A549 (cell line): Measurements from ENCODE around the gene SPTBN4. TPM values are rescaled to one million over a fixed set of nuclear protein-coding genes. Genes with fewer than 3 reads are reported as not detected.
"Not testable (repeated sequence)": the region's sequence is repeated elsewhere in the genome, so short reads cannot be mapped to it uniquely, and the experiment has no call there.

ENCODE experiments used
- ATAC-seq, 2 experiments: fragments of 200-7000 bp in 1 of 2; fragments of >200 bp in 1 of 2; cut with Nextera tagmentation in 1 of 2; cut with Tn5 transposase in 1 of 2; 3 replicates each; pipeline versions ENCODE4 v1.8.0 to v1.9.1; 2018 to 2020; ENCODE audit warnings: mild to moderate bottlenecking in 1 of 2, moderate library complexity in 1 of 2
- CTCF ChIA-PET: fragments of 300-600 bp; sonication (Branson Sonifier 250); formaldehyde crosslinking; extraction: SDS; loops from one replicate; lab custom pipeline; 2021; ENCODE audit warnings: antibody characterized with exemption, inconsistent platforms; lab: Yijun Ruan, JAX
- POLR2A ChIA-PET: fragments of 350-600 bp; formaldehyde crosslinking; extraction: SDS; loops from one replicate; lab custom pipeline; 2021; ENCODE audit warnings: antibody characterized with exemption, inconsistent platforms; lab: Yijun Ruan, JAX
- DNase-seq, 2 experiments: peaks; one replicate each; pipeline versions ENCODE4 v3.0.0 to v3.0.0-alpha.2; 2011 to 2016; ENCODE audit warnings: low read depth in 1 of 2, low spot score in 1 of 2
- FAIRE-seq: peaks from 2 replicates; lab custom pipeline; 2011; peaks lifted over from hg19 to GRCh38; lab: Jason Lieb, UNC
- H3K27ac ChIP-seq, 2 experiments: fragments of >200 bp; sonication (Bioruptor Twin); formaldehyde crosslinking; 3 replicates each; pipeline ENCODE4 v1.5.1; 2016 to 2017
- H3K4me1 ChIP-seq: fragments of >200 bp; sonication (Bioruptor Twin); formaldehyde crosslinking; 3 replicates; pipeline ENCODE4 v1.6.1; 2016
- H3K4me2 ChIP-seq: fragments of >200 bp; sonication (Bioruptor Twin); formaldehyde crosslinking; 3 replicates; pipeline ENCODE4 v1.6.1; 2016
- H3K4me3 ChIP-seq: fragments of >200 bp; sonication (Bioruptor Twin); formaldehyde crosslinking; 3 replicates; pipeline ENCODE4 v1.5.1; 2016
- H3K9me3 ChIP-seq: fragments of >200 bp; sonication (Bioruptor Twin); formaldehyde crosslinking; 3 replicates; pipeline ENCODE4 v1.6.1; 2016
- BHLHE40 ChIP-seq: IDR thresholded peaks from 2 replicates; pipeline ENCODE4 v1.6.1; 2012; ENCODE audit warnings: low read depth, low read length, inconsistent platforms
- E2F6 ChIP-seq: IDR thresholded peaks from 2 replicates; pipeline ENCODE4 v1.6.1; 2012; ENCODE audit warnings: low read depth, borderline replicate concordance
- FOXS1 ChIP-seq: fragments of 250-450 bp; sonication (Bioruptor Pico); IDR thresholded peaks from 2 replicates; pipeline ENCODE4 v1.5.0; 2020; ENCODE audit warnings: mild to moderate bottlenecking, moderate library complexity
- MYC ChIP-seq: IDR thresholded peaks from 2 replicates; pipeline ENCODE4 v1.6.1; 2012; ENCODE audit warnings: mild to moderate bottlenecking, inconsistent platforms, low read length, improper control_type of control experiment, borderline replicate concordance
- PHF8 ChIP-seq: fragments of 200-600 bp; sonication (generic); IDR thresholded peaks from 2 replicates; pipeline ENCODE4 v1.6.1; 2016; ENCODE audit warnings: low read depth, mild to moderate bottlenecking, antibody characterized with exemption, moderate library complexity, borderline replicate concordance
- TFCP2L1 ChIP-seq: fragments of 250-450 bp; sonication (Bioruptor Pico); IDR thresholded peaks from 2 replicates; pipeline ENCODE4 v1.5.0; 2021; ENCODE audit warnings: mild to moderate bottlenecking
- ZFP36 ChIP-seq: fragments of 450-650 bp; IDR thresholded peaks from 2 replicates; pipeline ENCODE4 v1.6.1; 2014; ENCODE audit warnings: borderline replicate concordance; ENCODE audit not compliant: partially characterized antibody
- WGBS: methylation state at CpG from one replicate; pipeline ENCODE4 v1.1.6; 2017; ENCODE audit errors: missing lambda C conversion rate; 5-methylcytosine and 5-hydroxymethylcytosine counted together
- polyA plus RNA-seq, 4 experiments: library from polyadenylated mRNA; depleted of rRNA in 3 of 4; stranded (reverse); fragments of >200 nt; fragmentation: RNase III in 1 of 4; extraction: RNeasy Plus Mini Kit Qiagen cat#74134 plus additional on column Dnase treatment in 1 of 4; gene quantifications; 2 replicates in 3 of 4; 3 replicates in 1 of 4; pipeline ENCODE4 v1.2.3, GENCODE V29; 2011 to 2017
- small RNA-seq, 6 experiments: library from RNA; depleted of rRNA; stranded (forward); fragments of <200 nt; gene quantifications; one replicate each; pipeline ENCODE3, GENCODE V24; 2012
- TF ChIP-seq, protein P1 (sequence below): fragments of 200-600 bp; sonication (generic); IDR thresholded peaks from 2 replicates; pipeline ENCODE4 v1.6.1; 2016; ENCODE audit warnings: antibody characterized with exemption, mild to moderate bottlenecking, moderate library complexity

The SPTBN4 gene
- polyA plus RNA-seq, 2 of the 4 experiments (the other 2 are of a cell fraction): 1.4 to 2.2 TPM

- FAIRE-seq: no peak
- H3K4me2 ChIP-seq: 0 out of 3 replicates have a peak overlapping the region, but pooled peaks have one; percentile 0
Observed at GRCh38 chr19:40623403-40624251, 156.8 kb downstream of the SPTBN4 start.

GRCh38 chr19:40624369-40625153 is 157.8 kb downstream of the SPTBN4 start:
- not testable (repeated sequence) for FAIRE-seq, H3K4me1 ChIP-seq, H3K27ac ChIP-seq, DNase-seq, H3K9me3 ChIP-seq, ATAC-seq, H3K4me2 ChIP-seq, H3K4me3 ChIP-seq
- WGBS: 87% methylated on average over 14 of the region's 14 CpGs
- POLR2A ChIA-PET: interaction anchor here (0.7 to 1.1 kb wide), 2 partner anchors 15 to 159 kb away, joined by 3 to 4 read pairs; partner anchors contain the start of gene BLVRB
- CTCF ChIA-PET: interaction anchor here (0.6 to 15.6 kb wide), 10 partner anchors 8 to 446 kb away, joined by 3 to 423 read pairs (median 4); no protein-coding TSS in a partner anchor

More at GRCh38 chr19:40623403-40624251, 156.8 kb downstream of the SPTBN4 start:
- ATAC-seq (peak; percentile 74 to 91), DNase-seq (peak; percentile 86 to 90)
- POLR2A ChIA-PET: interaction anchor here (1.2 kb wide), 1 partner anchor 18 kb away, joined by 3 read pairs; no protein-coding TSS in a partner anchor
- Histone ChIP-seq H3K4me1 (peaks cover 6% of the 10 kb centered on the region; the same call in 2 of the 3 replicates), H3K27ac (no peak overlapping the region), H3K4me3 (no peak overlapping the region), H3K9me3 (no peaks in the 10 kb centered on the region)
- 65% methylated on average over 41 of the region's 41 CpGs for WGBS
- TF ChIP-seq PHF8 (no peak), BHLHE40 (no peak)
- CTCF ChIA-PET: interaction anchor here (0.6 to 15.6 kb wide), 11 partner anchors 10 to 97 kb away, joined by 3 to 423 read pairs (median 5); no protein-coding TSS in a partner anchor

DNA sequence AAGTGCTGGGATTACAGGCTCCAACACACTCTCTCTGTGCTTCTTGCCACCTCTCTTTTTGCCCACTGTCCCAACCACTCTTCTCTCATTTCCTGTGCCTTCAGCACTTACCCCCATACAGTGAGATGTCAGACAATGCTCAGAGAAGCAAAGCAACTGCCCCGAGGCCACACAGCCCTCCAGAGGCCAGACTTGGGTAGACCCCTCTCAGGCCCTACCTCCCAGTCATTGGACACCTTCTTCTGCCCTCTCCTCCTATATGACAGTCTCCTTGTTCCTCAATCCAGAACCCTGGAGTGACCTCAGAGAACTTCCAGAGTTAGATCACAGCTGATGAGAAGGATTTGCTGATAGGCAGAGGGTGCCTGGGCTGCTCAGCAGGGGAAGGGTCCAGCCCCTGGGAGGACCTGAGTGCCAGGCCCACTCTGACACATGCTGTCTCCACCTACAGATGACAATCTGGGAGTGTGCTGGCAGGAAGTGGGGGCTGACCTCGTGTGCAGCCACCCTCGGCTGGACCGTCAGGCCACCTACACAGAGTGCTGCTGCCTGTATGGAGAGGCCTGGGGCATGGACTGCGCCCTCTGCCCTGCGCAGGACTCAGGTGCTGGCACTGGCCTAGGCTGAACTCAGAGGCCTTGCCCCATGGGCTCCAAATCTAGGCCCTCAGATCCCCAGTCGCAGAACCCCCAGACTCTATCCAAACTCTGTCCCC is 158.8 kb downstream of the SPTBN4 start:
- H3K4me3 ChIP-seq: no peak overlapping the region
- ChIA-PET CTCF (interaction anchor here (0.6 to 15.6 kb wide), 8 partner anchors 8 to 447 kb away, joined by 3 to 423 read pairs (median 3); no protein-coding TSS in a partner anchor), POLR2A (interaction anchor here (0.7 to 1.1 kb wide), 2 partner anchors 16 to 160 kb away, joined by 3 to 4 read pairs; partner anchors contain the start of gene BLVRB)
- H3K9me3 ChIP-seq: no peaks in the 10 kb centered on the region
- FAIRE-seq (no peak), DNase-seq (no peak), ATAC-seq (0 out of 6 replicates have a peak, but pooled peaks of 1 of the 2 experiments have one; percentile 9)
- H3K4me1 ChIP-seq: peaks cover 6% of the 10 kb centered on the region; the same call in 2 of the 3 replicates
- no peak overlapping the region for H3K27ac ChIP-seq
- no peak overlapping the region for H3K4me2 ChIP-seq
- TF ChIP-seq, protein P1, sequence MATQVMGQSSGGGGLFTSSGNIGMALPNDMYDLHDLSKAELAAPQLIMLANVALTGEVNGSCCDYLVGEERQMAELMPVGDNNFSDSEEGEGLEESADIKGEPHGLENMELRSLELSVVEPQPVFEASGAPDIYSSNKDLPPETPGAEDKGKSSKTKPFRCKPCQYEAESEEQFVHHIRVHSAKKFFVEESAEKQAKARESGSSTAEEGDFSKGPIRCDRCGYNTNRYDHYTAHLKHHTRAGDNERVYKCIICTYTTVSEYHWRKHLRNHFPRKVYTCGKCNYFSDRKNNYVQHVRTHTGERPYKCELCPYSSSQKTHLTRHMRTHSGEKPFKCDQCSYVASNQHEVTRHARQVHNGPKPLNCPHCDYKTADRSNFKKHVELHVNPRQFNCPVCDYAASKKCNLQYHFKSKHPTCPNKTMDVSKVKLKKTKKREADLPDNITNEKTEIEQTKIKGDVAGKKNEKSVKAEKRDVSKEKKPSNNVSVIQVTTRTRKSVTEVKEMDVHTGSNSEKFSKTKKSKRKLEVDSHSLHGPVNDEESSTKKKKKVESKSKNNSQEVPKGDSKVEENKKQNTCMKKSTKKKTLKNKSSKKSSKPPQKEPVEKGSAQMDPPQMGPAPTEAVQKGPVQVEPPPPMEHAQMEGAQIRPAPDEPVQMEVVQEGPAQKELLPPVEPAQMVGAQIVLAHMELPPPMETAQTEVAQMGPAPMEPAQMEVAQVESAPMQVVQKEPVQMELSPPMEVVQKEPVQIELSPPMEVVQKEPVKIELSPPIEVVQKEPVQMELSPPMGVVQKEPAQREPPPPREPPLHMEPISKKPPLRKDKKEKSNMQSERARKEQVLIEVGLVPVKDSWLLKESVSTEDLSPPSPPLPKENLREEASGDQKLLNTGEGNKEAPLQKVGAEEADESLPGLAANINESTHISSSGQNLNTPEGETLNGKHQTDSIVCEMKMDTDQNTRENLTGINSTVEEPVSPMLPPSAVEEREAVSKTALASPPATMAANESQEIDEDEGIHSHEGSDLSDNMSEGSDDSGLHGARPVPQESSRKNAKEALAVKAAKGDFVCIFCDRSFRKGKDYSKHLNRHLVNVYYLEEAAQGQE: no peak
- no peak for TF ChIP-seq TFCP2L1 (CRISPR knock-in tag)
- no peak for TF ChIP-seq MYC
- no peak for TF ChIP-seq E2F6
- peak; percentile 34 for TF ChIP-seq ZFP36
- TF ChIP-seq FOXS1 (CRISPR knock-in tag): no peak
- TF ChIP-seq, all 56 proteins: peak for 1
- 83% methylated on average over 7 of the region's 7 CpGs for WGBS

Small RNA genes lying within 50 kb of the gene (small RNA-seq; reads per million reads assigned to genes)
- gene RF00017: 0 reads per million in 6 experiments

Other genes starting within 250 kb of the SPTBN4 start
- gene TTC9B, start 248.6 kb upstream of the SPTBN4 start, polyA plus RNA-seq (2011; rRNA removed): not detected in 2 replicates
- gene TTC9B, start 248.6 kb upstream of the SPTBN4 start, polyA plus RNA-seq (2017; fragmentation: RNase III; extraction: RNeasy Plus Mini Kit Qiagen cat#74134 plus additional on column Dnase treatment): 0.04 TPM in 1 of 3 replicates, not detected in the others
- gene CCNP, start 240.3 kb upstream of the SPTBN4 start, polyA plus RNA-seq (2011; rRNA removed): 0.10 and 0.17 TPM in 2 replicates
- 0.13 to 0.16 TPM (median 0.15 TPM) in 3 replicates for gene CCNP, start 240.3 kb upstream of the SPTBN4 start, polyA plus RNA-seq (2017; fragmentation: RNase III; extraction: RNeasy Plus Mini Kit Qiagen cat#74134 plus additional on column Dnase treatment)
- gene AKT2, start 181.7 kb upstream of the SPTBN4 start, polyA plus RNA-seq (2011; rRNA removed): 159 and 180 TPM in 2 replicates
- gene AKT2, start 181.7 kb upstream of the SPTBN4 start, polyA plus RNA-seq (2017; fragmentation: RNase III; extraction: RNeasy Plus Mini Kit Qiagen cat#74134 plus additional on column Dnase treatment): 125 to 136 TPM (median 132 TPM) in 3 replicates
- gene C19orf47, start 118.6 kb upstream of the SPTBN4 start, polyA plus RNA-seq (2011; rRNA removed): 32.8 and 39.8 TPM in 2 replicates
- 22.1 to 25.7 TPM (median 25.2 TPM) in 3 replicates for gene C19orf47, start 118.6 kb upstream of the SPTBN4 start, polyA plus RNA-seq (2017; fragmentation: RNase III; extraction: RNeasy Plus Mini Kit Qiagen cat#74134 plus additional on column Dnase treatment)
- 290 and 350 TPM in 2 replicates for gene PLD3, start 118.3 kb upstream of the SPTBN4 start, polyA plus RNA-seq (2011; rRNA removed)
- 215 to 283 TPM (median 265 TPM) in 3 replicates for gene PLD3, start 118.3 kb upstream of the SPTBN4 start, polyA plus RNA-seq (2017; fragmentation: RNase III; extraction: RNeasy Plus Mini Kit Qiagen cat#74134 plus additional on column Dnase treatment)
- 0.18 and 0.19 TPM in 2 replicates for gene HIPK4, start 76.8 kb upstream of the SPTBN4 start, polyA plus RNA-seq (2011; rRNA removed)
- 0.20 to 0.25 TPM (median 0.24 TPM) in 3 replicates for gene HIPK4, start 76.8 kb upstream of the SPTBN4 start, polyA plus RNA-seq (2017; fragmentation: RNase III; extraction: RNeasy Plus Mini Kit Qiagen cat#74134 plus additional on column Dnase treatment)
- gene PRX, start 53.6 kb upstream of the SPTBN4 start, polyA plus RNA-seq (2011; rRNA removed): 1.5 and 1.6 TPM in 2 replicates
- 1.3 to 1.8 TPM (median 1.8 TPM) in 3 replicates for gene PRX, start 53.6 kb upstream of the SPTBN4 start, polyA plus RNA-seq (2017; fragmentation: RNase III; extraction: RNeasy Plus Mini Kit Qiagen cat#74134 plus additional on column Dnase treatment)
- 10.0 and 10.7 TPM in 2 replicates for gene SERTAD1, start 41.0 kb upstream of the SPTBN4 start, polyA plus RNA-seq (2011; rRNA removed)
- gene SERTAD1, start 41.0 kb upstream of the SPTBN4 start, polyA plus RNA-seq (2017; fragmentation: RNase III; extraction: RNeasy Plus Mini Kit Qiagen cat#74134 plus additional on column Dnase treatment): 12.5 to 14.9 TPM (median 13.6 TPM) in 3 replicates
- 40.2 and 41.7 TPM in 2 replicates for gene SERTAD3, start 22.7 kb upstream of the SPTBN4 start, polyA plus RNA-seq (2011; rRNA removed)
- gene SERTAD3, start 22.7 kb upstream of the SPTBN4 start, polyA plus RNA-seq (2017; fragmentation: RNase III; extraction: RNeasy Plus Mini Kit Qiagen cat#74134 plus additional on column Dnase treatment): 35.5 to 41.2 TPM (median 39.7 TPM) in 3 replicates
- 202 and 241 TPM in 2 replicates for gene BLVRB, start 1.3 kb upstream of the SPTBN4 start, polyA plus RNA-seq (2011; rRNA removed)
- 280 to 298 TPM (median 296 TPM) in 3 replicates for gene BLVRB, start 1.3 kb upstream of the SPTBN4 start, polyA plus RNA-seq (2017; fragmentation: RNase III; extraction: RNeasy Plus Mini Kit Qiagen cat#74134 plus additional on column Dnase treatment)
- 75.2 and 79.7 TPM in 2 replicates for gene SHKBP1, start 109.9 kb downstream of the SPTBN4 start, polyA plus RNA-seq (2011; rRNA removed)
- gene SHKBP1, start 109.9 kb downstream of the SPTBN4 start, polyA plus RNA-seq (2017; fragmentation: RNase III; extraction: RNeasy Plus Mini Kit Qiagen cat#74134 plus additional on column Dnase treatment): 94.9 to 128 TPM (median 123 TPM) in 3 replicates
- gene LTBP4, start 134.4 kb downstream of the SPTBN4 start, polyA plus RNA-seq (2011; rRNA removed): 23.1 and 32.0 TPM in 2 replicates
- 37.7 to 51.1 TPM (median 43.2 TPM) in 3 replicates for gene LTBP4, start 134.4 kb downstream of the SPTBN4 start, polyA plus RNA-seq (2017; fragmentation: RNase III; extraction: RNeasy Plus Mini Kit Qiagen cat#74134 plus additional on column Dnase treatment)
- gene NUMBL, start 223.7 kb downstream of the SPTBN4 start, polyA plus RNA-seq (2011; rRNA removed): 19.4 and 21.1 TPM in 2 replicates
- gene NUMBL, start 223.7 kb downstream of the SPTBN4 start, polyA plus RNA-seq (2017; fragmentation: RNase III; extraction: RNeasy Plus Mini Kit Qiagen cat#74134 plus additional on column Dnase treatment): 26.6 to 29.7 TPM (median 28.7 TPM) in 3 replicates
- 43.9 and 47.2 TPM in 2 replicates for gene COQ8B, start 249.9 kb downstream of the SPTBN4 start, polyA plus RNA-seq (2011; rRNA removed)
- gene COQ8B, start 249.9 kb downstream of the SPTBN4 start, polyA plus RNA-seq (2017; fragmentation: RNase III; extraction: RNeasy Plus Mini Kit Qiagen cat#74134 plus additional on column Dnase treatment): 55.3 to 64.9 TPM (median 63.6 TPM) in 3 replicates